Fibroblast of skin of scalp (primary cell): ENCODE results near the gene ILK.

Source experiments
- DNase-seq: peaks from one replicate; pipeline ENCODE4 v3.0.0-alpha.2; 2013

Gene ILK

DNA sequence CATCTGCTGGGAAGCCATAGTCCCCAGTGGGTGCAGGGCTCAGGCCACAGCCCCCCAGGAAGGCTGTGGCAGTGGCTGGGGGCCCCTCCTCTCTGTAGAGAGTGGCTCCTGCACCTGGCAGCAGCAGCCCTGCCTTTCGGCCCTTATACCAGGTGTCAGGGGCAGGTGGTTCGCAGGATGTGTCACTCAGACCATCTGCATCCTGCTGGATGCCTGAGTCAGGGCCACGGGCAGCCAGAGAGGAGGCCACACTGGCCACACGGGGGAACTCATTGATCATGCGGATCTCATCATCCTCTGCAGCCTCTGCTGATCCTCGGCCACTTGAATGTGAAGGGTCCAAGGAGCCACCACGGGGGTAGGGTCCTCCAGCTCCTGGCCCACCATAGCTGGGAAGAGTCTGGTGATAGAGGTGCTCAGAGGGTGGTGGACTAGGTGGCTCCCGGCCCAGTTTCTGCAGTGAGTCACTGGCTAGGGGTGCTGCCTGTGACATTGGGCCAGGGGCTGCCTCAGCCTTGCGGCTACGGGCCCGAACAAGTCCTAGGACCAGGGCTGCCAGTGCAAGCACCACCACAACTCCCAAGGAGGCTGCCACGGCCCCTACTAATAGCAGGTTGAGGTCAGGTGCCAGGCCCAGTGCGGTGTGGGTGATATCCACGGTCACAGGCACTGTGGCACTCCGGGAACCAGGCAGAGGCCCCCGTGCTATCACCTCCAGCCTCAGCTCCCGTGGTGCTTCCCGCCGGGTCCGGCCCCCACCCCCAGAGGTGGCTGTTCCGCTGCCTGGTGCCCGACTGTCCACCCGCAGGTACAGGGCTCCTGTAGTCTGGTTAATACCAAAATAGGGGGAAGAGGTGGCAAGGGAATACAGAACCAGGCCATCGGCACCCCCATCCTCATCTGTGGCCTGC is 18.9 kb downstream of the ILK start:
- no peak for DNase-seq

DNA sequence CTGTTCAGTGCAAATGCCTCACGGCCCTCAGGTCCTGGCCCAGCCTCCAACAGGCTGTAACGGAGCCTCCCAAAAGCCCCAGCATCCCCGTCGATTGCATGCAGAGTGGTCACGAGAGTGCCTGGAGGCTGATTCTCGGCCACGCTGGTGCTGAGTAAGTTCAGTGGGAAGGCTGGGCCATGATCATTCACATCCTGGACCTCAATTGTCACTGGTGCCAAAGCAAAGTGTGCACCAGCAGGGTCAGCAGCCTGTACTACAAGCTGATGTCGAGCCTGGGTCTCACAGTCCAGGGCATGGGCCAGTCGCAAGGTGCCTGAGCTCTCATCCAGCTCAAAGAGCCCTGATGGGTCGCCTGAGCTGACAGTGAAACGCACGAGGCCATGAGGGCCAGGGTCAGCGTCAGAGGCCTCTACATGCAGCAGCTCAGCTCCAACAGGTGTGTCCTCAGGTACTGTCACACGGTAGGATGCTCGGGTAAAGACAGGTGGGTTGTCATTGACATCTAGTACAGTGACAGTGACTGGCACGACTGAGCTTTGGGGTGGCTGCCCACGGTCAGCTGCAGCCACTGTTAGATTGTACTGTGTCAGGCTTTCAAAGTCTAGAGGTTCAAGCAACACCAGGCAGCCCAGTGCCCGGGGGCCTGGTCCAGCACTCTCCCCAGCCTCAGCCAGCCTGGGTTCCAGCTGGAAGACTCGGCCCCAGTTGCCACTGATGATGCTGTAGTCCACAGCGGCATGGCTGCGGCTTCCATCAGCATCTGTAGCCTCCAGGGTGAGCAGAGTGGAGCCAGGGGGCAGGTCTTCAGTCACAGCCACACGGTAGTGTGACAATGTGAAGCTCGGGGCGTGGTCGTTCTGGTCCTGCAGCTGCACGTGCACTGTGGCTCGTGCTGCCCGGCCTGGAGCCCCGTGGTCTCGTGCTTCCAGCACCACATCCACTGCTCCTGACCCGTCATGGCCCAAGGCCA is 20.1 kb downstream of the ILK start:
- no peak for DNase-seq

DNA sequence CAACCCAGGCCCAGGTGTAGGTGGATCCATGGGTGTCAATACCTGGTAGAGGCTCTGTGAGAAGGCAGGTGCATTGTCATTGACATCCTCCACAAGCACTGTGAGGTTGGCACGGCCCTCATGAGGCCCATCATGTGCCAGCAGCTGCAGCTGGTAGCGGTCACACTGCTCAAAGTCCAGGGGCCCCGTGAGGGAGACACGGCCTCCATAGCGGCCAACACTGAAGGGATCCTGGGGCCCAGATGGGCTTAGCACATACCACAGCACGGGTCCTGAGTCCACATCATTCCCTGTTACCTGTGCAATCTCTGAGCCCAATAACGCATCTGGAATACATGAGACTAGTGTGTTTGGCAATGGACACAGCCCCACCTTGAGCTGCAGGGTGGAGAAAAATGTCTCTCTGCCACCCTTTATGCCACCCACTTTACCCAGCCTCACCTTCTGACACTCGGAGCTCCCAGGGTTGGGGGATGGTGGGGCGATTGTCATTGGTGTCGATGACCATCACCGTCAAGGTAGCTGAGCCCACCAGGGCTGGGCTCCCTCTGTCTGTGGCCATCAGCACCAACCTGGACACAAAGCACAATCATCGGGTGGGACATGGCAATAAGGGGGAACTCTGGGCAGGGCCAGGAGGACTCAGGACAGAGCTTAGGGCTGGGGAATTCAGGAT is 21.7 kb downstream of the ILK start:
- DNase-seq = no peak

DNA sequence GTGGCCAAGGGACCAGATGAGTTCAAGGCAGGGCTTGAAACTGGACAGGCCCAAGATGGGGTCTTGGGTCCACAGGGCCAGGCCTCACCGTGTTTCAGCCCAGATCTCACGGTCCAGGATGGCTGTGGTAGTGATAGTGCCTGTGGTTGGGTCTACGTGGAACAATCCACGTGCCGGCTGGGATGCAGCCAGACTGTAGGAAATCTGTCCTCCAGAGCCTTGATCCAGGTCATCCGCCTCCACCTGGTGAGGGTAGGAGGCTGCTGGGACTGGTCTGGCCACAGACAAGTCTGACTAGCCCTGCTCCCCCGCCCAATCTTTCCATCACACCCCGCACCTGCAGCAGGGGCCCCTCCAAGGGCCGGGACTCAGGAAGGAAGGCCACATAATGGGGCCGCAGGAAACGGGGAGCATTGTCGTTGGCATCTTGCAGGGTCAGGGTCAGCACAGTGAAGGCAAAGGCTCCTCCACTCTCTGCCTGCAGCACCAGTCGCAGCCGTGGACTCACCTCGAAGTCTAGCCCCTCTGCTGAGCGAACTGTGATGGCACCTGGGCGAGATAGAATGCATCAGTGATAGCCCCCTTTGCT is 22.4 kb downstream of the ILK start:
- DNase-seq = no peak

DNA sequence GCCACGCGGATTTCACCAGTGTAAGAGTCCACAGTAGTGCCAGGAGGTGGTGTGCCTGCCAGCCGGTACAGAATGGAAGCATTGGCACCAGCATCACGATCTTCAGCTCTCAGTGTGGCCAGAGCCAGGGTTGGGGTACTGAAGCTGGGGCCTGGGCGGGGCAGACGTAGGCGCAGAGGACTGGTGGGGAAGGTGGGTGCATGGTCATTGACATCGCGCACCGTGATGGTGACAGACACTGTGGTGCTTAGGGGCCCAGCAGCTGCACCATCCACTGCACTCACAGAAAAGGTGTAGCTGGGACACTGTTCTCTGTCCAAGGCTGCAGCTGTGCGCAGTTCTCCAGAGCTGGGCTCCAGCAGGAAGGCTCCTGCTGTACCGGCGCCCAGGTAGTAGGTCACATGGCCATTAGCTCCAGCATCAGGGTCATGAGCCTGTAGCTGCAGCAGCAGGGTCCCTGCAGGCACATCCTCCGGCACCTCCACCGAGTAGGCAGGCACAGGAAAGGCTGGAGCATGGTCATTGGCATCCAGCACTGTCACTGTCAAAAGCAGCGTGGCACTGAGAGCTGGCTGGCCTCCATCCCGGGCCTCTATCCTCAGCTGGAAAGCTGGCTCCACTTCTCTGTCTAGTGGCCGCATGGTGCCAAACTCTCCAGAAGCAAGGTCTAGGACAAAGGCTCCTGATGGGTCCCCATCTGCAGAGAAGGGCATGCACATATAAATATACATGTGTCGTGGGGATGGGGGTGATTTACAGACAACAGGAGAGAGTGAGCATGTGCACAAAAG is 23.6 kb downstream of the ILK start:
- DNase-seq = no peak

GRCh38 chr11:6627762-6628241 is 24.2 kb downstream of the ILK start:
- DNase-seq = no peak

- no peak for DNase-seq
Measured at GRCh38 chr11:6628526-6628925, 25.0 kb downstream of the ILK start.

DNA sequence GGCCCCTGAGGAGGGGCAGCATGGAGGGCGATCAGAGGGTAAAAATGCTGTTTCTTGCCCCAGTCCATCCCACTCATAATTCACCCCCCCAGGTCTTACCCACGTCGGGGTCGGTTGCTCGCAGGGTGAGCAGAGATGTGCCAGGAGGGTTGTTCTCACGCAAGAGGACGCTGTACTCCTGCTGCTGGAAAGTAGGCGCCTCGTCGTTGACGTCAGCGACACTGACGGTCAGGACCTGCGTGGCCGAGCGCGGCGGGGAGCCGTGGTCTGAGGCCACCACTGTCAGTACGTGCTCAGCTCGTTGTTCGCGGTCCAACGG is 26.0 kb downstream of the ILK start:
- DNase-seq = no peak

- DNase-seq = no peak
Measured at GRCh38 chr11:6629892-6630631, 26.5 kb downstream of the ILK start.

DNA sequence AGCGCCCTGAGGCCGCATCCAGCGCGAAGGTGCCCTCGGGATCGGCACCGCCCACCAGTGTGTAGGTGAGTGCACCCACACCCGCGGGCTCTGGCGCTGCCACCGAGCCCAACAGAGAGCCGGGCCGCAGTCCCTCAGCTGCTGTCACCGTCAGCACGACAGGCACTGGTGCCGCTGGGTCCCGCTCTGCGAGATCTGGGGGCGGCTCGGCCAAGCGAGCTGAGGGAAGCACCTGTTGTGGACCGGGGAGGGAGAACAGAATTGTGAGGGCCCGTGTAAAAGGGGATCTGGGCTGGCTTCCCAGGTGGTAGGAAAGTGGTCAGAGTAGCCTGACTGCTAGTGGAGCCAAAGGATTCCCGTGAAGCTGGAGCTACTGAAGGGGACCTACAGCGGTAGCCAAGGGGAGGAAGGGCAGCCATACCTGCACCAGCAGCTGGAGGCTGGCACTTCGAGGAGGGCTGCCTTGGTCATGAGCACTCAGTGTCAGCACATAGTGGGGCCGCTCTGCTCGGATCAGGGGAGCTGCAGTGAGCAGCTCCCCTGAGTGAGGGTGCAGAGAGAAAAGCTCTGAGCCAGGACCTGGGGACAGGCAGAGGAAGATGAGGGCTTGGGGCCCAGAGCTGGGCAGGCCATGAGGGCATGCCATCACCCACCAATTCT is 27.2 kb downstream of the ILK start:
- DNase-seq = no peak

DNA sequence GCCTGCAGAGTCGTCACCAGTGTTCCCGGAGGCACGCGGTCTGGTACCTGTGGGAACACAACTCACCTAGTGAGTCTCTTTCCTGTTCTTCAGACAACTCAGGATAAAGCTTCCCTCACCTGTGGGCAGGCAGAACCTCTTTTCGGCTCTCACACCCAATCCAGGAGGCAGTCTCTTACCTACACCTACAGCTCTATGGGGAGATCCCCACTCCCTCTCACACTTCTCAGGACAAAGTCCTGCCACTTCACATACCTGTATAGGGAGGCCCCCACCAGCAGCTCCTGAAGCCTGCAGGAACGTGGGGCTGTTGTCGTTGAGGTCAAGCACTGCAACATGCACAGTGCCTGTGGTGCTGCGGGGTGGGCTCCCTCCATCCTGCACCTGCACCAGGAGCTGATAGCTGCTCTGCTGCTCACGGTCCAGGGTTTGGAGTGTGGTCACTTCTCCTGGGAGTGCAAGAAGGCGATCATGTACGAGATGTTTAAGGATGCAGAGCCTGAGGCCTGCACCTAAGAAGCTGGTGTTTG is 27.9 kb downstream of the ILK start:
- no peak for DNase-seq

DNA sequence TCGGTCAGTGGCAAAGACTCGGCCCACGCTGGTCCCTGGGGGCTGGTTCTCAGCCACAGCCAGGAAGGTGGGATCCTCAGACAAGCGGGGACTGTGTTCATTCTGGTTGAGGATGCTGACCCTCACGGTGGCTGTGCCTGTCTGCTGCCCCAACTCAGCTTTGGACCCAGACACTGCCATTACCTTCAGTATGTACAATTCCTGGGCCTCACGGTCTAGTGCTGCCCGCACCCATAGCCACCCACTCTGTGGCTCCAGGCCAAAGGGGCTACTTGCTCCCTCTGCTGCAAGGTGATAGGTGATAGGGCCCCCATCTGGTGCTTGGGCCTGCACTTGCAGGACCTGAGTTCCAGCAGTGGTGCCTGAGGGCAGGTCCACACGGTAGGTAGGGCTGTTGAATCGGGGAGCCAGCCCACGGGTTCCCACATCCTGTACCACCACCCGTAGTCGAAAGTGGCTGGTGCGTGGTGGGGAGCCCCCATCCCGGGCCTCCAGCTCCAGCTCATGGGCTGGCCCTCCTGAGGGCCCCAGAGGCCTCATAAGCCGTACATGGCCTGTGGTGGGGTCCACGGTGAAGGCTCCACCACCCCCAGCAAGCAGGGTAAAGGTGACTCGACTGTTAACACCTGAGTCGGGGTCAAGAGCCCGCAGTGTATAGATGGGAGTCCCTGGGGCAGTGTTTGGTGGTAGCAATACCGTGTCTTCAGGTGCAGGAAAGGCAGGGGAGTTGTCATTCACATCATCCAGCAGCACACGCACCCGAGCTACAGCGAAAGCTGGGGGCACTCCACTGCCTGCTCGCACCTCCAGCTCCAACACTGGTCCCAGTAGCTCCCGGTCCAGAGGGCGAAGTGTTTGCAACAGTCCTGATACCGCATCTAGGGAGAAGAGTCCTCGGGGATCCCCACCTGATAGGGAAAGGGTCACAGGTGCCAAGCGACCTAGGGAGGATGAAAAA is 28.8 kb downstream of the ILK start:
- DNase-seq = no peak

DNA sequence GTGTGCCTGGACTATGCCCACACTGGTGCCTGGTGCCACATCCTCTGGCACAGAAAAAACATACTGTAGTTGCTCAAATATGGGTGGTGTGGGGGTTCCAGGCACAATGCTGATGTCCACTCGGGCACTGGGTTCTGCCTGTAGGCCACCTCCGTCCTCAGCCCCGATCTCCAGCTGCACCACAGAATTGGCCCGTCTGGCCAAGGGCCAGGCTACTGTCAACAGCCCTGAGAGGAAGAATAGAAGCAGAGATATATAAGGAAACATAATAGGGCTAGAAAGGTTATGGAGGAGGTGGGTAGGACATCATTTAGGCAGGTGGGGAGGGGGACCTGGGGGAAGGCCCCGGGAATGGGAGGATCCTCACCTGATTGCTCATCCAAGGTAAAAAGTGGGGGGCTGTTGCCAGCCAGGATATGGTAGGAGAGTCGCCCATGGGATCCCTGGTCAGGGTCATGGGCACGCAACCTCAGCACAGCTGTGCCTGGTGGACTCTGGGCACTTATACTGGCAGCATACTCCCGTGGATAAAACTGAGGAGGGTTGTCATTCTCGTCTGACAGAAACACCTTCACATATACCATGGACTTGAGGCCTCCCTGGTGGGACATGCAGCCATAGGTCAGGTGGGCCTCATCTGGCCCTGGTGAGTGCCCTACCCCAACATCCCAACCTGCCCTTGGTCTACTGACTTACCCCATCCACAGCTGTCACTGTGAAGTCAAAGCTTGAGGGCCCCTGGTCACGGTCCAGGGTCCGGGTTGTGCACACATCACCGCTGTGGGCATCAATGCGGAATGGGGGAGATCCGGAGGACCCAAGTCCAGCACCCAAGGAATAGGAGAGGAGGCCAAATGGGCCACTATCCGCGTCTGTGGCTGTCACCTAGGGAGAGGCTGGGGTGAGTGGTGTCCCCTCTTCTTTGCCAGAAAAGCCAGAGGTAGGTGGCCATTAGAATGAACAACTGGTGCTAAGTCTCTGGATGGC is 30.1 kb downstream of the ILK start:
- no peak for DNase-seq

DNA sequence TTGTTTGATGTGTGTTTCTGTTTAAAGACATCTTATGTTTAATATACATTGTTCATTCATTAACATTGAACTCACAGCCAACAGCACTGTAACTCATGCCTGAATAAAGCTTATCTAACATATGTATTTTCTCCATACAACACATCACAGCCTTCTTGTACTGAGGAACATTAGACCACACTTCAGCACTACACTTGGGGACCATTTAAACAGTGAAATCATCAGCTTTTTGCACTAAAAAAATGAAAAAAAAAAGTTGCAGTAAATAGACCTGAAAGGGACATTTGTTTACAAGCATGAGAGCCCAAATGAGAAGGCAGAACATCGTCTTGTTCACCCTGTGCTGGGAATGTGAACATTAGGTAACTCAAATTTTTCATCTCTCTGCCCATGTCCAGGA is 31.0 kb downstream of the ILK start:
- no peak for DNase-seq

DNA sequence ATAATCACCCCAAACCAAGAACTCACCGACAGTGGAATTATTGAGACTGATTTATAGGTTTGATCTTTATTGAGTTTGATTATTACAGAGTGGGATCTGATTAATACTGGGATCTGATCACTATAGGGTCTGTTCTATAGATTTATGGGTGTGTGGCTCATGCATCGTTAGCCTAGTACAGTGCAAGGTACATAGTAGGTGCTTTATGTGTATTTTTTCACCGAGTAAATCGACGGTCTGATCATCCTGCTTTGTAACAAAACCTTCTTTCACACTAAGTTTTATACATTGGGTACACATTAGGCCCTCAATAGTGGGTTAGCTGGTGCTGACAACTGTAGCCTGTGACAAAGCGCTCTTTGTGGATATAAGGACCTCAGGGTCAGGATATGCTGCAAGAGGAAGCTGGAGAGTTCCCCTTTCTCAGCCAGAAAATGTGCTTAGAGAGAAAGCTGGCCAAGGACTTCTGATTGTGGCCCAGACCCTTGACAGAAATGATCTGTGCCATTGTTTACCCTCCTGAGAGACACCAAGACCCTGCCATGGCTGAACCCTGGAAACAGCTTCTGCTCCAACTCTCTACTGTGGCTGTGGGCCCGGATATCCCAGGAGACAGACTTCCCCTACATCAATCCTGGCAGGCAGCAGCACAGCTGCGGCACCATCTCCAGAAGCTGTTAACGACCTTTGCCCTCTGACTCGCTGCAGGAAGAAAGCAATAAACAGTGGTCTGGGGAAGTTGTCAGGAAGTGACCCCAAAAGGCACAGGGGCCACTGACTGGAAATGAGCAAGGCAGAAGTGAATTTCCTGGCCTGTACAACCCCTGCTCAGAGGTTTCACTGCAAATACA is 31.7 kb downstream of the ILK start:
- DNase-seq = no peak

DNA sequence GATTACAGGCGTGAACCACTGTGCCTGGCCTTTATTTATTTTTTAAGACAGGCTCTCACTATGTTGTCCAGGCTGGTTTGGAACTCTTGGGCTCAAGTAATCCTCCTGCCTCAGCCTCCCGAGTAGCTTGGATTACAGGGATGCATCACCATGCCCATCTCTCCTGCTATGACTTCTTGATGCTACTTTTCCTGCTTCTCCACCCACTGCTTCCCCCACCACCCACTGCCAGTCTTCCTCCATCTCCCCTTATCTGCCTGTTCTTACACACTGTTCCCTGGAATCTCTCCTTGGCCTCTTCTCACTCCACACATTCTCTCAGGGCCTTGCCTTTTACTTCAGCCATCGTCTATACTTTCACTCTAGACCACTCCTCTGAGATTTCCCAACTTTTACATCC is 32.9 kb downstream of the ILK start:
- DNase-seq = no peak

DNA sequence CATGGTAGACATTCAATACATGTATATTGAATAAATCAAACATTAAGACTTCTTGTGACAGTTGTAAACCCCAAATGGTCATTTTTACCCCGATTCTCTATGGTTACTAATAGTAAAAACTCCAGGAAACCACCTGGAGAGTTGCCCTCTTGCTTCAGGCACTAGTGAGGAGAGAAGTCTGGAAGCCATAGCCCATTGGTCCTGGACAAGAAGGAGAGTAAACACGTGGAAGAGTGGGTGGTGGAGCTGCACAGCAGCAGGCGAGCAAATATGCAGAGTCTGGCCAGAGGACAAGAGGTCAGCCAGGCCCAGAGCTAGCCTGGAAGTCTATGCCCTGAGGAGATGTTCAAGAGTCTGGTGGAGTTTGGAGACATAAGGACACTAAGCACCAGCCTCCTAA is 34.3 kb downstream of the ILK start:
- no peak for DNase-seq
